HG03442 (cell line): ENCODE results near the gene CTAG1B.
"Not testable (repeated sequence)": the region's sequence is repeated elsewhere in the genome, so short reads cannot be mapped to it uniquely, and the experiment has no call there.

Source experiments
- ATAC-seq: cut with Tn5 transposase; IDR thresholded peaks from one replicate; pipeline ENCODE4 v1.9.1; 2021; ENCODE audit warnings: mild to moderate bottlenecking, moderate library complexity; ENCODE audit not compliant: unreplicated experiment

CTAG1B gene

GRCh38 chrX:154590415-154590814, 28.7 kb downstream of the CTAG1B start:
- not testable (repeated sequence) for ATAC-seq

GRCh38 chrX:154584585-154585183, 34.4 kb downstream of the CTAG1B start, which contains the start of gene CTAG1A:
Gene CTAG1A, plus strand, starts transcription at chrX:154585133. Its CDS starts 74 bp downstream, at chrX:154585207.
- ATAC-seq, result not testable (repeated sequence)

GRCh38 chrX:154582994-154583393, 36.1 kb downstream of the CTAG1B start:
- ATAC-seq, result not testable (repeated sequence)

GRCh38 chrX:154575076-154575475, 44.0 kb downstream of the CTAG1B start:
- not testable (repeated sequence) for ATAC-seq

DNA sequence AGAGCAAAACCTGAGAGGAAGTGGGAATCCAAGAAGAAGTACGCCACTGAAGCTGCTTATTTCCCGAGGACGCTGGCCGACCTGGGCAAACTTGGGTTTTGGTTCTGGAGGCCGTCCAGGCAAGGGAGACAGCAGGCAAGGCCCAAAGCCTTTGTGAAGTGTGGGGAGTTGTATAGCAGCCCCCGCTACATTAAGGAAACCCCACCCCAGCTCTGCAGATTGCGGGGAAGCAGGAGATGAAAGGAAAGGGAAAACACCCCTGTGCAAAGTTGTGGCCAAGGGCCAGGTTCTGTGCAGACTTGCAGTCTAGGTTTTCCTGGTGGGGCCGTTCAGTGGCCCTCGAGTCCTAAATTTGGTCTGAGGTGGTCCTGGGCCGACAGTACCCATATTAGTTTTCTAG, 46.0 kb downstream of the CTAG1B start:
- ATAC-seq, result not testable (repeated sequence)

- ATAC-seq, result not testable (repeated sequence)
Observed at GRCh38 chrX:154570361-154570760, 48.7 kb downstream of the CTAG1B start.
